ENCODE results near the gene ZNF14. TPM values are rescaled to one million over a fixed set of nuclear protein-coding genes. Genes with fewer than 3 reads are reported as not detected.

ZNF14 gene
- total and polyA plus RNA-seq, 2 of the 4 experiments (the other 2 are of a cell fraction), result 1.2 to 5.4 TPM

GRCh38 chr19:19744641-19745040, 11.7 kb upstream of the ZNF14 start:
- in situ Hi-C loops (cut with MboI; ENCODE audit: low sequenced_read_pairs) (no loop called here), dilution Hi-C loops (cut with HindIII; ENCODE audit: low sequenced_read_pairs, unreplicated experiment) (no loop called here), intact Hi-C loops (cut with micrococcal nuclease) (no loop called here)
- DNase-seq (no peak), ATAC-seq (ENCODE audit: low read depth) (no peak)
- POLR2A ChIA-PET (ENCODE audit: unreplicated experiment), result no interaction called here
- no peak overlapping the region for H2BK15ac ChIP-seq (ENCODE audit: low read depth, low read length)
- 75% methylated on average over 14 of the region's 17 CpGs; no CpG with 5 or more reads in 1 of the 2 experiments for WGBS, 2 experiments (ENCODE audit: extremely low coverage in 2 of 2, insufficient read length in 1 of 2)
- no peak overlapping the region for H2BK5ac ChIP-seq (ENCODE audit: low read depth, low read length, poor library complexity, severe bottlenecking)
- no peak overlapping the region for H3K18ac ChIP-seq (ENCODE audit: low read depth, low read length)
- H3K4ac ChIP-seq (ENCODE audit: low read depth, low read length), result no peak overlapping the region
- no peak overlapping the region for H2AFZ ChIP-seq (replicated peaks; ENCODE audit: low read length, poor library complexity)
- H3K27me3 ChIP-seq (ENCODE audit: control insufficient read depth, insufficient read depth, low read length), result no peaks in the 10 kb centered on the region
- H3K9me1 ChIP-seq (ENCODE audit: insufficient read depth, low read length), result no peaks in the 10 kb centered on the region
- no peaks in the 10 kb centered on the region for H3K79me1 ChIP-seq (ENCODE audit: low read depth in 1 of 2, low read length in 2 of 2)
- H4K5ac ChIP-seq (ENCODE audit: low read depth, low read length), result no peak overlapping the region
- H3K4me3 ChIP-seq (ENCODE audit: insufficient read depth, low read depth, low read length), result no peak overlapping the region
- peaks cover 35% of the 10 kb centered on the region for H3K9me3 ChIP-seq (ENCODE audit: control insufficient read depth, insufficient read depth, low read length)
- no peak overlapping the region for H3K4me2 ChIP-seq (ENCODE audit: low read depth, low read length)
- CTCF ChIA-PET, result no interaction called here
- no peaks in the 10 kb centered on the region for H3K4me1 ChIP-seq (ENCODE audit: control insufficient read depth, insufficient read depth, low read length)
- no peaks in the 10 kb centered on the region for H4K20me1 ChIP-seq (ENCODE audit: insufficient read depth, low read length)
- H2BK120ac ChIP-seq (ENCODE audit: low read depth, low read length), result no peak overlapping the region
- H3K36me3 ChIP-seq (ENCODE audit: control insufficient read depth, insufficient read depth, low read length), result no peaks in the 10 kb centered on the region
- BruUV-seq (replicated peaks), result no TSS peak
- TF ChIP-seq FOS (IDR thresholded peaks at IDR 0.05; ENCODE audit: low read depth, low read length), result no peak
- TF ChIP-seq CEBPB (IDR thresholded peaks at IDR 0.05; ENCODE audit: low read depth, low read length), result no peak
- no peak for TF ChIP-seq CTCF (conservative IDR thresholded peaks at IDR 0.05; ENCODE audit: low read depth, low read length)
- no peak for TF ChIP-seq MXI1 (IDR thresholded peaks at IDR 0.05; ENCODE audit: borderline replicate concordance, low read depth, low read length)
- TF ChIP-seq POLR2A (IDR thresholded peaks at IDR 0.05; ENCODE audit: low read depth, low read length), result no peak
- TF ChIP-seq BHLHE40 (IDR thresholded peaks at IDR 0.05; ENCODE audit: low read depth, low read length), result no peak
- no peak for TF ChIP-seq ELK1 (IDR thresholded peaks at IDR 0.05; ENCODE audit: borderline replicate concordance, low read depth, low read length)
- TF ChIP-seq SMC3 (IDR thresholded peaks at IDR 0.05; ENCODE audit: low read depth, low read length), result no peak
- no peak for TF ChIP-seq MAFK (IDR thresholded peaks at IDR 0.05; ENCODE audit: low read depth, low read length)
- no peak for TF ChIP-seq CHD1 (IDR thresholded peaks at IDR 0.05; ENCODE audit: low read depth, low read length)
- no peak for TF ChIP-seq RCOR1 (IDR thresholded peaks at IDR 0.05; ENCODE audit: insufficient replicate concordance, low read length)
- no peak for TF ChIP-seq NFE2L2 (IDR thresholded peaks at IDR 0.05; ENCODE audit: low read depth, low read length)
- no peak for TF ChIP-seq USF2 (IDR thresholded peaks at IDR 0.05; ENCODE audit: low read depth, low read length)
- no peak for TF ChIP-seq RFX5 (IDR thresholded peaks at IDR 0.05; ENCODE audit: low read depth, low read length)
- TF ChIP-seq RAD21 (IDR thresholded peaks at IDR 0.05; ENCODE audit: low read length), result no peak
- TF ChIP-seq MAZ (IDR thresholded peaks at IDR 0.05; ENCODE audit: borderline replicate concordance, low read depth, low read length), result no peak
- no peak overlapping the region for H2BK20ac ChIP-seq (ENCODE audit: low read depth, low read length)
- no peak overlapping the region for H3K14ac ChIP-seq (replicated peaks; ENCODE audit: low read depth, low read length)
- no peak overlapping the region for H2AK5ac ChIP-seq (ENCODE audit: low read depth, low read length)
- H2AK9ac ChIP-seq (replicated peaks; ENCODE audit: low read depth, low read length, poor library complexity), result no peak overlapping the region
- no peak overlapping the region for H3K23ac ChIP-seq (ENCODE audit: low read depth, low read length)
- no peak overlapping the region for H3K9ac ChIP-seq (ENCODE audit: low read depth, low read length)
- no peak overlapping the region for H4K91ac ChIP-seq (ENCODE audit: insufficient read depth, low read depth, low read length)
- no peak overlapping the region for H3K56ac ChIP-seq (ENCODE audit: extremely low read depth, insufficient read depth, low read length)
- no peak overlapping the region for H3K27ac ChIP-seq (ENCODE audit: insufficient read depth, low read length)
- no peak overlapping the region for H4K8ac ChIP-seq (ENCODE audit: low read depth in 2 of 2, low read length in 2 of 2)
